ENCODE data around the gene RAPGEF6. TPM values are rescaled to one million over a fixed set of nuclear protein-coding genes. Genes with fewer than 3 reads are reported as not detected.

The RAPGEF6 gene
- total RNA-seq, 2 experiments from 2014 or later: 25.7 to 26.0 TPM

DNA sequence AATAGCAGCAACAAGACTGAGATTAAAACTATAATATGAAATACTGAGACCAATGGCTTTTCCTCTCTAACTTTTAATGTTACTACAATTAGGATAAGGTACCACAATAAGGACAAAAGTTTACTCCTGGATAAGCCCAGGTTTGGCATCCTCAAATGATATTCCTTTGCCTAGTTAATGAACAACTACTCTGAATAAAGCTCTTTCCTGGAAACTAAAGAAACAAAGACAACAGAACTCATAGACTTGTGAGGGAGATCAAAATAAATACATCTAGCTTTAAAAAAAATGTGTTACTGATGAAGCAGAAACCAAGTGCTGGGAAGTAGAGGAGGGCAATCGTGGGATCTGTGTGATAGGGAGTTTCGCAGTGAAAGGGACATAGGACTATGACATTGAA is 19.3 kb upstream of the RAPGEF6 start:
- Mint-ChIP-seq H3K36me3 (peaks cover 43% of the 10 kb centered on the region), H3K27me3 (no peaks in the 10 kb centered on the region), H3K9me3 (peaks cover 3% of the 10 kb centered on the region), H3K4me1 (no peaks in the 10 kb centered on the region), H3K4me3 (no peak overlapping the region), H3K27ac (no peak overlapping the region)
- no peak for DNase-seq

DNA sequence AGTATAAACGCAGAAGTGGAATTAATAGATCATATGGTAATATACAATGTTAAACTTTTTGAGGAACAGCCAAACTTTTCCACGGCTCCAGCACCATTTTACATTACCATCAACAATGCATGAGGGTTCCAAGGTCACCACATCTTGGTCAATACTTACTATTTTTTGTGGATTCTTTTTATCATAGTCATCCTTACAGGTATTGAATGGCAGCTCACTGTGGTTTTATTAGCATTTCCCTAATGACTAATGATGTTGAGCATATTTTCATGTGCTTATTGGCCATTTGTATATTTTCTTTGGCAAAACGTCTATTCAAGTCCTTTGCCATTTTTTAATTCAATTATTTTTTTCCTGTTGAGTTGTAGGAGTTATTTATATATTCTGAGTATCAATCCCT is 14.1 kb upstream of the RAPGEF6 start:
- no peak overlapping the region for H3K27ac Mint-ChIP-seq
- no peak overlapping the region for H3K4me3 Mint-ChIP-seq
- no peaks in the 10 kb centered on the region for H3K27me3 Mint-ChIP-seq
- H3K9me3 Mint-ChIP-seq: no peaks in the 10 kb centered on the region
- peaks cover 31% of the 10 kb centered on the region for H3K36me3 Mint-ChIP-seq
- no peak for DNase-seq
- H3K4me1 Mint-ChIP-seq: peaks cover 1% of the 10 kb centered on the region

DNA sequence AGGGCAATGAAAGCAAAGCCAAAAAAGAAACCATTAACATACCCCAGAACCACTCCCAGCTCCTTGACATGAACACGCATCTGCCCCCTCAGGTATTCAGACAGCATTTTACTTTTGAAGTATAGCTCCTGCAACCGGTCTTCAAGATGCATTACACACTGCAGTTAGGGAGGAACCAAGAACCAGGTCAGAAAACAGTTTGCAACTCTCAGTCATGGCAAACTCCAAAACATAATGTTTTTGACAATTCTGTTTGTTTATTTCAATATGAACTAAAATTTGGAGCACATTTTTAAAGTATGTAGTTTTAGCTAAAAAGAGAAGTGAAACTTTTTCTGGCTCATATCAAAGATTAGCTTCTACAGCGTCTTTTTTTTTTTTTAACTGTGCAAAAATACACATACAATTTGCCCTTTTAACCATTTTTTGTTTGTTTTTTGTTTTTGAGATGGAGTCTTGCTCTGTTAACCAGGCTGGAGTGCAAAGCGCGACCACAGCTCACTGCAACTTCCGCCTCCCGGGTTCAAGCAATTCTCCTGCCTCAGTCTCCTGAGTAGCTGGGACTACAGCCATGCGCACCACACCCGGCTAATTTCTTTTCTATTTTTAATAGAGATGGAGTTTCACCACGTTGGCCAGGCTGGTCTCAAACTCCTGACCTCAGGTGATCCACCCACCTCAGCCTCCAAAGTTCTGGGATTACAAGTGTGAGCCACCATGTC is 12.2 kb upstream of the RAPGEF6 start:
- peaks cover 1% of the 10 kb centered on the region for H3K4me1 Mint-ChIP-seq
- H3K9me3 Mint-ChIP-seq: no peaks in the 10 kb centered on the region
- no peaks in the 10 kb centered on the region for H3K27me3 Mint-ChIP-seq
- H3K36me3 Mint-ChIP-seq: peaks cover 21% of the 10 kb centered on the region
- H3K27ac Mint-ChIP-seq: peak overlapping the region; percentile 15
- no peak overlapping the region for H3K4me3 Mint-ChIP-seq
- no peak for DNase-seq

DNA sequence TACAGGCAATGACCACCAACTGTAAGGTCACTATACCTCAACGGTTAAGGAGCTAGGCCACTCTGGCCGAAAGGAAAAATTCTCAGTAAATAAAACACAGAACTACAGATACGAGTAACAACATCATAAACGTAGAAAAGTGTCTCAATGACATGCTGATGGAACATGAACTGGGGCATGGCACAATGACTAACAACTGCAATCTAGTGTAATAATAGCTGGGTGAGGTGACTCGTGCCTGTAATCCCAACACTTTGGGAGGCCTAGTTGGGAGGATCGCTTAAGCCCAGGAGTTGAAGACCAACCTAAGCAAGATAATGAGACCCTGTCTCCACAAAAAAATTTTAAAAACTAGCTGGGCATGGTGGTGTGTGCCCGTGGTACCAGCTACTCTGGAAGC is 9.8 kb upstream of the RAPGEF6 start:
- Mint-ChIP-seq H3K27me3 (no peaks in the 10 kb centered on the region), H3K4me3 (no peak overlapping the region), H3K36me3 (peaks cover 14% of the 10 kb centered on the region), H3K4me1 (peaks cover 9% of the 10 kb centered on the region), H3K9me3 (no peaks in the 10 kb centered on the region), H3K27ac (no peak overlapping the region)
- no peak for DNase-seq

DNA sequence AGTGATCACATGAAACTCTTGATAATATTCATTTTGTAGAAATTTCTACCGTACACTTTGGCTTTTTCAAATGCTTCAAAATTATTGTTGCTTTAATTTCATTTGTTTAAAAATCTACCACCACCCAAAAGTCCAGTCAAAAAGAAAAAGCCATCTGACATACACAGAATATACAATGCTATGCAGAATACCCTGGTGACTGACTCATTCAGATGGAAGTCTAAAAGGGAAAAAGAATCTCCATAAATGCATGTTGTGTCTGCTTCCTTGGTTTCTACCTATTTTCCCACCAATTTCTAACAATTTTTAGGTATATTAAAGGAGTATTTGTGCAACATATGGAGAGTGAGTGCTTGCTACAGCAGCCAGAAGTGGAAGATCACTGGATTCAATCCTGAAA is 9.3 kb upstream of the RAPGEF6 start:
- peaks cover 14% of the 10 kb centered on the region for H3K4me1 Mint-ChIP-seq
- peaks cover 10% of the 10 kb centered on the region for H3K36me3 Mint-ChIP-seq
- H3K27me3 Mint-ChIP-seq: no peaks in the 10 kb centered on the region
- DNase-seq: no peak
- no peaks in the 10 kb centered on the region for H3K9me3 Mint-ChIP-seq
- H3K27ac Mint-ChIP-seq: no peak overlapping the region
- H3K4me3 Mint-ChIP-seq: no peak overlapping the region

DNA sequence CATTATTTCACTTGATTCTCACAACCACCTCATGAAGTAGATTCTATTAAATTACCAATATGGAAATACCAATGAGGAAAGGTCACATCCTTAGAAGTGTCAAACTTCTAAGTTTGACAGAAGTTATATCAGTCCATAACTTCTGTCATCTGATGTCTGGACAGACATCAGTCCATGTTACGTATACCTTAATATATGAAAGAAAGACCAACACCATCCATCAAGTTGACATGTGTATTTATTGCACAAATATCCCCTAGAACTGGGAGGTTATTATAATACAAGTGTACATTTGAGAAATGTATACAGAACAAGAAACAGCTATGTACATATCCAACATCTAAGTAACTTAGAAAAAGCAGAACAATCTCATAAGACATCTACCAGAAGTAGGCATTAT is 6.5 kb upstream of the RAPGEF6 start:
- Mint-ChIP-seq H3K4me1 (peaks cover 23% of the 10 kb centered on the region), H3K4me3 (no peak overlapping the region), H3K27ac (no peak overlapping the region), H3K27me3 (no peaks in the 10 kb centered on the region), H3K9me3 (no peaks in the 10 kb centered on the region), H3K36me3 (peaks cover 10% of the 10 kb centered on the region)
- DNase-seq: no peak

DNA sequence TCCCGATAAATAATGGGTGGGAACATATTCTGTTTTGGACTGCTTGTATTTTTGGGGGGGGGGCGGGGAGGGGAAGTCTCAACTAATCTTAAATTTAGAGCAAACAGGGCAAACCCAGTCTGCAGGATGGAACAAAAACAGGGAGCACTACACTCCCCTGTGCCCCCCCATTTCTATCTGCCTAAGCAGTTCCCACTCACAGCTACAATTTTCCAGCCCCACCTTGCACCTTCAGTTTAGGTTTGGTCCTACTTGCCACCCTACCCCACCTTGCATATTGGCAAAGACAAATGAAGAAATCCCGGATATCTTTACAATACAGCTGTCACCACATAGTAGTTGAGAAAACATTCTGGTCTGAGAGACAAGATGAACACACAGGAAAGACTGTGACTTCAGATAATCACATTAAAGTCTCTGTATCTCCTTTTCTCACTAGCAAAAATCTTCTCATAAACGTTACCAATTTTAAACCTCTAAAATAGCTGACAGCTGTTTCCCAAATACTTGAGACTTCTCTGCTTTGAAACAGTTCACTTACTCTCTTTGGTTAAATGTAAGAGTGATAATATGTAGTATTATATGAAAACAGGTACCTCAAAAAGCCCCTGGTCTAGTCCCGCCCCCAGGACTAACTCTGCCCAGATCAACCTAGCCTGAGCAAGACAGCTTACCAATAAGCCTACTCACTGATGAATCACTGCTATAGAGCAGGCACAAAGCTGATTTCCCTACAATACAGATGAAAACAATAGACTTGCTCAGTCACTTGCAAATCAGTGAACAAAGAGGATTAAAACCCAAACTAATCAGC is 5.2 kb upstream of the RAPGEF6 start:
- Mint-ChIP-seq H3K9me3 (no peaks in the 10 kb centered on the region), H3K4me1 (peaks cover 25% of the 10 kb centered on the region), H3K27ac (peak overlapping the region; percentile 81), H3K36me3 (peaks cover 8% of the 10 kb centered on the region), H3K27me3 (no peaks in the 10 kb centered on the region), H3K4me3 (peak overlapping the region; percentile 9)
- peak; percentile 46 for DNase-seq

DNA sequence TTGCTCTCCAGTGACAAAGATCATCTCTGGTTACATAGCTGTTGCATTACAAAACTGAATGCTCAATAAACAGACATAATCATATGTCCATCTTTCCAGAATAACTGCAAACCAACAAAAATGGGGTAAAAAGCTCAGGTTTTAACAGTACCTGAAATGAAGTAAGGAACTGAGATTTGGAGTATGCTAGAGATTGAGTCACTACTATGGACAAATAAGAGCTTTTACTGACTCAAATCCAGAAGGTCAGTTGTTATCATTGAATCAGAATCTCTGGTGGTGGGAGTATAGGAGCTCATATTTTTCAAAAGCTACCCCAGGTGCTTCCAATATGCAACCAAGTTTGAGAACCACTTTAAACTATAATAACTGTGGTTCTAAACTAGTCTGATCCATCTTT is 4.1 kb upstream of the RAPGEF6 start:
- H3K27me3 Mint-ChIP-seq: no peaks in the 10 kb centered on the region
- no peaks in the 10 kb centered on the region for H3K9me3 Mint-ChIP-seq
- peaks cover 26% of the 10 kb centered on the region for H3K4me1 Mint-ChIP-seq
- H3K27ac Mint-ChIP-seq: no peak overlapping the region
- no peak for DNase-seq
- no peak overlapping the region for H3K4me3 Mint-ChIP-seq
- H3K36me3 Mint-ChIP-seq: peaks cover 4% of the 10 kb centered on the region

DNA sequence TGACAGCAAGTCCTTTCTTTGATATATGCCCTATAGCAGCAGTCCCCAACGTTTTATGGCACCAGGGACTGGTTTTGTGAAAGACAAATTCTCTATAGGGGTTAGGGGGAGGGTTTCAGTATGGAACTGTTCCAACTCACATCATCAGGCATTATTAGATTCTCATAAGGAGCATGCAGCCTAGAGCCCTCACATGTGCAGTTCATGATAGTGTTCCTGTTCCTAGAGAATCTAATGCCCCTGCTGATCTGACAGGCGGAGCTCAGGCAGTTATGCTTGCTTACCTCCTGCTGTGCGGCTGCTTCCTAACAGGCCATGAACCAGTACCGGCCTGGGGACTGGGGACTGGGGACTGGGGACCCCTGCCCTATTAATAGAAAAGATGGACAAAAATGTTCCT is 2.7 kb upstream of the RAPGEF6 start:
- H3K4me1 Mint-ChIP-seq: peaks cover 29% of the 10 kb centered on the region
- no peak for DNase-seq
- peaks cover 5% of the 10 kb centered on the region for H3K36me3 Mint-ChIP-seq
- no peak overlapping the region for H3K4me3 Mint-ChIP-seq
- no peaks in the 10 kb centered on the region for H3K9me3 Mint-ChIP-seq
- no peaks in the 10 kb centered on the region for H3K27me3 Mint-ChIP-seq
- no peak overlapping the region for H3K27ac Mint-ChIP-seq

DNA sequence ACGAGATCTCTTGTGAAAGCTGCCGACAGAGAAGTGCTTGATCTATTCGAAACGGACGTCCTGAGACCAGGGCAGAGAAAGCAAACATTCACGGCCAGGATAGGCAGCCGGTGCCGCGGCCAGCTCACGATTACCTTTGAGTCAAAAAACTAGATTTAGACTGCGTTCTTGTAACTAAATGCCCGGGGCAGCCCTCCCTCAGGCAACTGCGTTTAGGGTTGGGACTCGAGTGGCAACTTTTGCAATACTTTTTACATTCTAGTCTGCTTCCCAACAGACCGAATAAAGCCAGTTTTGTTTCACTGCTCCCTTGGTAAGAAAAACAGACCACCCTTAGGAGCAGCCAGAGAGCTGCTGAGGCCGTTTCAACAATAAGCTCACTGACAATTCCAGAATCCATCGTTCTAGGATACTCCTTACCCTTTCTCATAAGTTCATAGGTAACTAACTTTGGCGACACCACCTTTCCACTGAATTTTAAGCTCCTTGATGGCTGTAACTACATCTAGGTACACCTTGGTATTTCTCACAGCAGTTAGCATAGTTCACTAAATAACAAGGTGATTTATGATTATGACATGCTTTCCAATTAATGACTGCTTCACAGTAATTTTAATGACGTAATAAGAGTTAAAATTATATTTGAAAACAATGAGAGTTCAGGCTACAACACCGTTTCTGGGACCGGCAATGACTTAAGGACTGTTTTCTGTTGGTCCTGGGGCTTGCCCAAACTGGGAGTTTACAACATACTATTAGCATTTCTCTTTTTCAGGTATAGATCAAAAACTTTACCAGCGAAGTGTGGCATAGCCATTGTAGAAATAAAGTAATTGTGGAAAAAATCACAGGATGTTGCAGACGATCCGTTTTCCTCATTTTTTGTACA is 899 bp upstream of the RAPGEF6 start:
- Mint-ChIP-seq H3K4me1 (peaks cover 29% of the 10 kb centered on the region), H3K36me3 (peaks cover 5% of the 10 kb centered on the region), H3K27ac (peak overlapping the region; percentile 98), H3K4me3 (peak overlapping the region; percentile 96), H3K27me3 (no peaks in the 10 kb centered on the region), H3K9me3 (no peaks in the 10 kb centered on the region)
- no peak for DNase-seq

DNA sequence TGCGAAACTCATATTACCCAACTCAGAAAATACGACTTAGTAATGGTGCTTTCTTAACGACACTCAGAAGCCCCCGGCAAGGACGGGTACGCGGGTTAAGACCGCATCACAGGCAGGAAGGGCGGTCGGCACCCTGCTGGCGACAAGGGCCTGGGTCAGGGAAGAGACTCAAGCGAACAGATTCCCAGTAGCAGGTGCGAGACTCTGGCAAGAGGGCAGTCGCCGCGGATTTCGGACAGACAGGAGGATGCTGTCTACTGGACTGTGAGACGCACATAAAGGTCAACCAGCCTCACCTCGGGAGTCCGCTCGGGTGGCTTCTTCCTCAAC is 398 bp downstream of the RAPGEF6 start:
- no peaks in the 10 kb centered on the region for H3K27me3 Mint-ChIP-seq
- no peaks in the 10 kb centered on the region for H3K9me3 Mint-ChIP-seq
- peak overlapping the region; percentile 98 for H3K27ac Mint-ChIP-seq
- peaks cover 24% of the 10 kb centered on the region for H3K4me1 Mint-ChIP-seq
- H3K36me3 Mint-ChIP-seq: peaks cover 5% of the 10 kb centered on the region
- DNase-seq: peak; percentile 67
- peak overlapping the region; percentile 96 for H3K4me3 Mint-ChIP-seq

DNA sequence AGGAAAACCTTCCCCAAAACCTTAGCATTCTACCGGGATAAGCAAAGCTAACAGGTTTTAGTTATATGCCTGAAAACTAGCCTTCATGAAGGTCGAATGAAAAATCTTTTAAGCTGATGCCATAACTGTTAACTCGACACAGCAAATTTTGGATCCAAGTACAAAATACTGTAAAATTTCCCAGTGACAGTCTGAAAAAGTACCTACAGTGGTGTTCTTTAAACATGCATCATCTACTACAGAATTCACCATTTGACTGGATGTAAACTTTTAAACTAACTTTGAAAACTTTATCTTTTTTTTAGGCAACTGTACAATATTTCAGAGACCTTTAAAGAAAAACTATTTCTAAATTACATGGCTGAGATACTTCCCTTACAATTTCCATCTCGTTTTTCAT is 791 bp downstream of the RAPGEF6 start:
- Mint-ChIP-seq H3K27ac (peak overlapping the region; percentile 98), H3K36me3 (peaks cover 6% of the 10 kb centered on the region), H3K4me3 (peak overlapping the region; percentile 96), H3K4me1 (peaks cover 23% of the 10 kb centered on the region), H3K9me3 (no peaks in the 10 kb centered on the region), H3K27me3 (no peaks in the 10 kb centered on the region)
- DNase-seq: no peak

DNA sequence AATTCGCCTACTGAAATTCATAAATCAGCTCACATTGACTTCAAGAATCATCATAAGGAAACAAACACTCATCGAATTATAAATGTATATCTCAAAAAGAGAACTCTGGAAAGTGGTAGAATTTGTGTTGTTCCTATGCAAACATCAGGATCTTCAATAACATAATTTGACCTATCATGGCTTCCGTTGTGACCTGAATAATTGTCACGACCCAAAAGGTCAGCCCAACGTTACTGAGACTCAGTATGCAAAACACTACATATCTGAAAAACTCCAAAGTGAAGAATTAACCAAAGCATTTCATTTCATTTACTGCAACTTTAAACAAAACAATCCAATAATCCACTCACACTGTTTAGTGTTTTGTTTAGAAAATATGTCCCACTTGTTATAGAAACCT is 1.2 kb downstream of the RAPGEF6 start:
- H3K27me3 Mint-ChIP-seq: no peaks in the 10 kb centered on the region
- no peaks in the 10 kb centered on the region for H3K9me3 Mint-ChIP-seq
- DNase-seq: no peak
- peak overlapping the region; percentile 96 for H3K4me3 Mint-ChIP-seq
- peak overlapping the region; percentile 98 for H3K27ac Mint-ChIP-seq
- peaks cover 24% of the 10 kb centered on the region for H3K4me1 Mint-ChIP-seq
- H3K36me3 Mint-ChIP-seq: peaks cover 10% of the 10 kb centered on the region

DNA sequence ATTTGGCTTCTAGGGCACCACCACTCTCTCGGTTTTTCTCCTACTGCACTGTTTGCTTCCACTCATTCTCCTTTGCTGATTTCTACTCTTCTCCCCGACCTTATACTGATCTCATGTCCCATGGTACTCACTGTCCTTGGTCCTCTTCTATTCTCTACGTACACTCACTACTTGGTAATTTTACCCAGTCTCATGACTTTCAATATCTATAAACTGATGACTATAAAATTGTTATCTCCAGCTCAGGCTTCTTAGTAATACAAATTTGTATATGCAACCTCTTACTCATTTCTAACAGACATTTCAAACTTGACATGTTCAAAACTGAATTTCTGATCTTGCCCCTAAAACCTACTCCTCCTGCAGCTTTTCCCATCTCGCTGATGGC is 4.1 kb downstream of the RAPGEF6 start:
- DNase-seq: no peak
- no peak overlapping the region for H3K4me3 Mint-ChIP-seq
- no peak overlapping the region for H3K27ac Mint-ChIP-seq
- peaks cover 34% of the 10 kb centered on the region for H3K4me1 Mint-ChIP-seq
- H3K36me3 Mint-ChIP-seq: peaks cover 27% of the 10 kb centered on the region
- H3K27me3 Mint-ChIP-seq: no peaks in the 10 kb centered on the region
- no peaks in the 10 kb centered on the region for H3K9me3 Mint-ChIP-seq
